ENCODE measurements around the gene MRPL37. TPM values are rescaled to one million over a fixed set of nuclear protein-coding genes. Genes with fewer than 3 reads are reported as not detected.

Gene MRPL37
- total and polyA plus RNA-seq, 2 donors (not counting 3 experiments of a cell fraction or from before 2014, with no cell fraction given): 45.0 to 109 TPM

DNA sequence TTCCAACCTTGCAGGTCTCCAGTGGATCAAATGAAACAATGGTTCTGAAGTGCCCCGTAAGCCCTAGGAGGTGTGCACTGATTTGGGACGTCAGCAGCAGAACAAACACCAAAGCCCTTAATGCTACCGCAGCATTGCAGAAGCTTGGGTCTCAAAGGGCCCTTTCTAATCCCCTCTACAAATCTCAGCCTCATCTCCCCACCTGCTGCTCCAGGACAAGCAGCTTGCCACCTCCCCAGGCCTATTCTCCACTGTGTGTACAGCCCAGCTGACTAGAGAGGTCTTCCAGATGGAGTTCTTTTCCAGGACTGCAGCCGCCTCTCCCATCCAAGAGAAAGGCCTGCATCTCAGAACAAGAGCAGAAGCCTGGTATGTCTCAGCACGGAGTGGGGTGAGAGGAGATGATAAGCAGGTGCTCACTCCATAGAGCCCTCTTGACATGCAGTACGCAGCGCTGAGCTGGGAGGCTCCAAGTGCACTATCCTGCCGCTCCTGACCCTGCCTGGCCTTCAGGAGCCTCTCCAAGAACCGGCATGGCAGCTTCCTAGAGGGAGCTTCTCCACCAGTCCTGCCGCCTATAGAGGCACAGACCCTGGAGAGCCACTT lies 46.3 kb downstream of the MRPL37 start:
- Histone ChIP-seq H3K4me2 (ENCODE audit: insufficient read depth, low read length) (no peak overlapping the region), H2AFZ (ENCODE audit: low read depth, low read length) (no peak overlapping the region), H3K9me3 (replicated peaks; ENCODE audit: control insufficient read depth, insufficient read depth, low read length) (no peaks in the 10 kb centered on the region), H3K27me3 (ENCODE audit: control insufficient read depth in 2 of 2, insufficient read depth in 2 of 2, low read length in 2 of 2) (no peaks in the 10 kb centered on the region), H3K4me3 (replicated peaks in 1 of 3; ENCODE audit: insufficient read depth in 1 of 3, low read depth in 1 of 3, low read length in 3 of 3) (no peak overlapping the region), H3K9me1 (replicated peaks; ENCODE audit: control insufficient read depth, extremely low read depth, insufficient read depth, low read length) (no peaks in the 10 kb centered on the region), H3K9ac (replicated peaks; ENCODE audit: extremely low read depth, insufficient read depth, low read length) (no peak overlapping the region), H3K79me2 (ENCODE audit: control insufficient read depth, insufficient read depth, low read length) (no peaks in the 10 kb centered on the region), H3K36me3 (ENCODE audit: control insufficient read depth in 2 of 2, extremely low read depth in 1 of 2, insufficient read depth in 2 of 2, low read length in 2 of 2) (peaks cover 2 to 16% of the 10 kb centered on the region in 2 experiments), H4K20me1 (replicated peaks; ENCODE audit: control insufficient read depth, extremely low read depth, insufficient read depth, low read length) (no peaks in the 10 kb centered on the region), H3K4me1 (ENCODE audit: control insufficient read depth, extremely low read depth, insufficient read depth, low read length) (peaks cover 4% of the 10 kb centered on the region), H3K27ac (ENCODE audit: insufficient read depth, low read depth, low read length) (no peak overlapping the region)
- no TSS peak for BruUV-seq (replicated peaks)
- no peak for DNase-seq (ENCODE audit: low read depth, low spot score)
- intact Hi-C loops (cut with micrococcal nuclease) (no loop called here), dilution Hi-C loops (cut with MboI; ENCODE audit: extremely low pct_ligation_motif_present, low sequenced_read_pairs) (no loop called here)
- TF ChIP-seq FOS (IDR thresholded peaks at IDR 0.05; ENCODE audit: borderline replicate concordance, insufficient read depth, low read length) (no peak), JUN (IDR thresholded peaks at IDR 0.05; ENCODE audit: borderline replicate concordance, insufficient read depth, insufficient read length, low read depth) (no peak), POLR2A (IDR thresholded peaks at IDR 0.05; ENCODE audit: low read depth, low read length) (no peak), MAX (IDR thresholded peaks at IDR 0.05; ENCODE audit: insufficient read depth, insufficient read length) (no peak), GATA2 (IDR thresholded peaks at IDR 0.05; ENCODE audit: insufficient read depth, insufficient read length, low read depth, low read length) (no peak), MYC (IDR thresholded peaks at IDR 0.05; ENCODE audit: low read depth, low read length) (no peak), EZH2 (IDR thresholded peaks at IDR 0.05; ENCODE audit: borderline replicate concordance, low read depth, low read length, severe bottlenecking) (no peak), POLR2AphosphoS5 (IDR thresholded peaks at IDR 0.05; ENCODE audit: insufficient read depth, low read depth, low read length) (no peak)
- TF ChIP-seq, protein P1, sequence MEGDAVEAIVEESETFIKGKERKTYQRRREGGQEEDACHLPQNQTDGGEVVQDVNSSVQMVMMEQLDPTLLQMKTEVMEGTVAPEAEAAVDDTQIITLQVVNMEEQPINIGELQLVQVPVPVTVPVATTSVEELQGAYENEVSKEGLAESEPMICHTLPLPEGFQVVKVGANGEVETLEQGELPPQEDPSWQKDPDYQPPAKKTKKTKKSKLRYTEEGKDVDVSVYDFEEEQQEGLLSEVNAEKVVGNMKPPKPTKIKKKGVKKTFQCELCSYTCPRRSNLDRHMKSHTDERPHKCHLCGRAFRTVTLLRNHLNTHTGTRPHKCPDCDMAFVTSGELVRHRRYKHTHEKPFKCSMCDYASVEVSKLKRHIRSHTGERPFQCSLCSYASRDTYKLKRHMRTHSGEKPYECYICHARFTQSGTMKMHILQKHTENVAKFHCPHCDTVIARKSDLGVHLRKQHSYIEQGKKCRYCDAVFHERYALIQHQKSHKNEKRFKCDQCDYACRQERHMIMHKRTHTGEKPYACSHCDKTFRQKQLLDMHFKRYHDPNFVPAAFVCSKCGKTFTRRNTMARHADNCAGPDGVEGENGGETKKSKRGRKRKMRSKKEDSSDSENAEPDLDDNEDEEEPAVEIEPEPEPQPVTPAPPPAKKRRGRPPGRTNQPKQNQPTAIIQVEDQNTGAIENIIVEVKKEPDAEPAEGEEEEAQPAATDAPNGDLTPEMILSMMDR (IDR thresholded peaks at IDR 0.05; ENCODE audit: extremely low read depth in 1 of 2, insufficient read depth in 1 of 2, low read depth in 1 of 2, low read length in 2 of 2): no peak
- CTCF ChIA-PET: no interaction called here
- POLR2A ChIA-PET: no interaction called here
- FAIRE-seq: no peak

Data from endothelial cell of umbilical vein (primary cell).